GM15510 (cell line): Measurements from ENCODE around the gene NUDT8.
A peak's percentile ranks its signal among the peaks of the same experiment; 100 is the strongest.

Source experiments
- POLR2A ChIP-seq: IDR thresholded peaks from 3 replicates; pipeline ENCODE4 v1.6.1; 2011; ENCODE audit warnings: borderline replicate concordance; ENCODE audit not compliant: insufficient read length; ENCODE audit errors: extremely low read depth

The NUDT8 gene

DNA sequence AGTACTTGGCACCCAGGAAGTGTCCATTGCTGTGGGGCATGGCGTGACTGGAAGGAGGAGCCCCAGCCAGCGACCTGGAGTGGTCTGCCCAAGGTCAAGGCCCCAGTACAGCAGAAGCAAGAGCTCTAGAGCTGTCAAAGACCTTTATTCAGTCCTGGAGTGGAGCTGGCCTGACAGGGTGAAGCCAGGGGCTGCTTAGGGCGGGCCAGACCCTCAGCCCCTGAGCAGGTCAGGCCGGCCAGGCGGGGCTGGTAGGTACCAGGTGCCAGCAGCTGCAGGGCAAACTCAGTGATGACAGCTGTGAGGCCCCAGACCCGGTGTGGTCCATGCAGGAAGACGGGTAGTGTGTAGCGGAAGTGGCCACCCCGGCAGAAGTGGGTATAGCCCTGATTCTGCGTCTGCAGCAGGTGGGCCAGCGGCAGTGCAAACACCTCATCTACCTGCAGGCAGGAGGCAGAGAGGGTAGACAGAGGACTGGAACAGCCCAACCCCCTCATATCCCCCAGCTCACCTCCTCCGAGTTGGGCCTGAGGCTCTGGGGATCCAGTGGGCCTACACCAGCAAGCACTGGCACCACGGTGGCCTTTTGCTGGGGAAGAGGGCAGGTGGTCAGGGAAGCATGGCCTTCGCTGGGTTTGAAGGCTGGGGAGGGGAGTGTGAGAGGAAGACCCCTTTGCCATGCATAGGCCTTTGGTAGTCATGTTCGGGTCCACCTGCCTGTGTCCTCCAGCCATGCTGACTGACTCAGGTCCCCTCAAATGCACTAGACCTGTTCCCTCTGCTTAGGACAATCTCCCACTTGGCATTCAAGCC is 1.7 kb downstream of the NUDT8 start:
- no peak for TF ChIP-seq POLR2A

DNA sequence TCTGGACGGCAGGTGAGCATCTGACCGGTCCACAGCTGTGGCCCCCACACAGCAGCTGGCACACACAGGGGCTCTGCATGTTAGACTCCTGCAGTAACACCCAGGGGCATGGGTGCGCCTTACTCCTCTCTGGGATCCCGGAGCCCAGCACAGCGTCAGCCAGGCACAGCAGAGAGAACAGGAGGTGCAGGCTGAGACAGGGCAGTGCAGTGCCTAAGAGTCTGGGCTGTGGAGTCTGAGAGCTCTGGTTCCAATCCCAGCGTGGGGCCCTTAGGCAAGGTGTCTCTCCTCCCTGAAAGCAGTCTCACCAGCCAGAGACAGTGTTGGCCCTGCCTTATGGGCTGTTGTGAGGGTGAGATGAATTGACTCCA is 2.3 kb downstream of the NUDT8 start:
- no peak for TF ChIP-seq POLR2A

DNA sequence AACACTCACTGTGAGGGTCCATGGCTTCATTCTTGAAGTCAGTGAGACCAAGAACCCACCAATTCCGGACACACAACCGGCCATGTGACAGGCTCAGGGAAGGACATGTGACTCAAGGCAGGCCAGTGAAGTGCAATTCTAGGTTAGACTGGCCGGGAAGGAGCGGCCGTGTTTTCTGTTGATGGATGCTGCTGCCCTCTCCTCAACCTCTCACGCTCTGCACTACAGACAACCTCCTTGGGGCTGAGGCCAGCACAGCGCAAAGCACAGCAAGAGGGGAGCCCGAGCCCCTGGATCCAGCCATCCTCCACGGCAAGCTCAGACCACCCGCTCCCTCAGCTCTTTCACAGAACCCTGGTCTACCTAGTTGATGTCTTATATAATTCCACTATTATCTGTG is 2.8 kb downstream of the NUDT8 start:
- TF ChIP-seq POLR2A, result no peak

DNA sequence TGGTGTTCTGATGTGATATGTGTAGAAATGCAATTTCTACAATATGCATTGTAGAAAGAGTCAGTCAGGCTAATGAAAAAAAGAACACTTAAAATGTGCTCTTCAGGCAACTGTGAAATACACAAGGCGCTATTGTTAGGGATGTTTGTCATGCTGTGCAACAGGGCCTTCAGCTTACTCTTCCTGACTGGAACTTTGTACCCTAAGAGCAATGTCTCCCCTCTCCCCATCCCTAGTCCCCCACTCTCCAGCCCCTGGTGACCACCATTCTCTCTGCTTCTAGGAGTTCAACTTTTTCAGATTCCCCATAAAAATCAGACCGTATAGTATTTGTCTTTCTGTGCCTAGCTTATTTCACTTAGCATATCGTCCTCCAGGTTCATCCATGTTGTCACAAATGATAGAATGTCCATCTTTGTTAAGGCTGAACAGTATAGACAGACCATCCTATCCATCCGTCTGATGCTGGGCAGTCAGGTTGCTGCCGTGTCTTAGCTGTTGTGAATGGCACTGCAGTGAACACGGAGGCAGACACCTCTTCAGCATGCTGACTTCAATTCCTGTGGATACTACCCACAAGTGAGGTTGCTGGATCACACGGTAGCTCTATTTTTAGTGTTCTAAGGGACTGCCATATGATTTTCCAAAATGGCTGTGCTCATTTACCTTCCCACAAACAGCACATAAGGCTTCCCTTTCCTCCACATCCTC is 12.3 kb downstream of the NUDT8 start:
- TF ChIP-seq POLR2A, result no peak

DNA sequence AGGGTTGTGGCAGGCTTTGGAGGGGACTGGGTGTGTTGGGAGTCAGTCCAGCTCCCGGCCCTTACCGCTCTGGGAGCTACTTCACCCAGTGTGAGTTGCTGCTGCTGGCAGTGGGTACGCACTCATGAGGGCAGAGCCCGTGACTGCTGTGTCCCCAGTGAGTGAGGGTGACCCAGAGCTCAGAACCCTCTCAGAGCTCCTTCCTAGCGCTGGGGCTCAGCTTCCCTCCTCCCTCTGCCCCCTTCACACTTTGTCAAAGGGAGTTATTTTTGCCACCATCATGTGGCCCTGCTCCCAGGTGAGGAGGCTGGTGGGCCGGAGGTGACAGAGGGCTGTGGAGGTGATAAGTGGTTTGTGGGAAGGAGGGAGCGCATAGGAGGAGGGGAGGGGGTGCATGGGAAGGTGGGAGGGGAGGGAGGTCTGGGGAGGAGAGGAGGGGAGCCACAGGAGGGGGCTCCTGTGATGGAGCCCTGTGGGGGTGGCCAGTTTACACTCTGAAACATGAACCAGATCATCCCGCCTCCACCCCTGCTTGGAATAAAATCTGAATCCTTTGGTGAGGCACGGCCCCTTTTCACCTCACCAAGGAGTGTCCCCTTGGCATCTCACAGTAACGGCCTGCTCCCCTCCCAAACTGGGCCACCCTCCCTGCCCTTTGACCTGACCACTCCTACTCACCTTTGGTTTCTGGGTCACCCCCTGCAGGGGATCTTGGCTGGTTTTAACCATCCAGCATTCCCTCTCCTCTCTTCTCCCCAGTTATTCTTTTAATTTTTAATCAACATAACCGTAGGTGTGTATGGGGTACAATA is 13.1 kb downstream of the NUDT8 start:
- no peak for TF ChIP-seq POLR2A

DNA sequence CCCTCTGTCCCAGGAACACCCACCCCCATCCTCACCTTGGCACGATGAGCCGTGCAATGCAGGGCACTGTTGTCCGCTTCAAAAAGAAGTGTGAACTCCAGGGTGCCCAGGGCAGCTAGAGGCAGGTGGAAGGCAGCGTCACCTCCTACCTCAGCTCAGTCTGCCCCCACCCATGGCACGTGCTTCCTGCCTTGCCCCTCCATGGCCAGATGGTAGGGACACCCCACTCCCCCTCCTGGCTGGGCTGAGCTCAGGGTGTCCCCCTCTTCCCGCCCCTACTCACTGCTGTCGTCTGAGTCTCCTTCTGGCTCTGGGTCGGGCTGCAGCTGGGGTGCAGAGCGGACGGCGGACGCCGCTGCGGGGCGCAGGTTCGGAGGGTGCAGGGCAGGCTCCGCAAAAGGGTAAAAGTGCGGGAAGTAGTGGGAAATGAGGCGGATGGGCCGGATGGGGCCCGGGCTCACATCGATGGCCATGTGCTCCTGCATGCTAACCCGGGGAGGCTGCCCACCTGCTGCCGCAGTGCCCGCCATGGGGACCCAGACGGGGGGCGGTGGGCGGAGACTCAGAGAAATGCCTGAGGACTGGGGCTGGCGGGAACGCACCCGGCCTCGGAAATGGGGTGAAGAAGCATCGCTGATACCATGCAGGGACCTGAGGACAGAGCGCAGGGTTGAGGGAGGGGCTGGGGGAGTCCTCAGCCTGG is 13.9 kb downstream of the NUDT8 start:
- TF ChIP-seq POLR2A, result no peak

DNA sequence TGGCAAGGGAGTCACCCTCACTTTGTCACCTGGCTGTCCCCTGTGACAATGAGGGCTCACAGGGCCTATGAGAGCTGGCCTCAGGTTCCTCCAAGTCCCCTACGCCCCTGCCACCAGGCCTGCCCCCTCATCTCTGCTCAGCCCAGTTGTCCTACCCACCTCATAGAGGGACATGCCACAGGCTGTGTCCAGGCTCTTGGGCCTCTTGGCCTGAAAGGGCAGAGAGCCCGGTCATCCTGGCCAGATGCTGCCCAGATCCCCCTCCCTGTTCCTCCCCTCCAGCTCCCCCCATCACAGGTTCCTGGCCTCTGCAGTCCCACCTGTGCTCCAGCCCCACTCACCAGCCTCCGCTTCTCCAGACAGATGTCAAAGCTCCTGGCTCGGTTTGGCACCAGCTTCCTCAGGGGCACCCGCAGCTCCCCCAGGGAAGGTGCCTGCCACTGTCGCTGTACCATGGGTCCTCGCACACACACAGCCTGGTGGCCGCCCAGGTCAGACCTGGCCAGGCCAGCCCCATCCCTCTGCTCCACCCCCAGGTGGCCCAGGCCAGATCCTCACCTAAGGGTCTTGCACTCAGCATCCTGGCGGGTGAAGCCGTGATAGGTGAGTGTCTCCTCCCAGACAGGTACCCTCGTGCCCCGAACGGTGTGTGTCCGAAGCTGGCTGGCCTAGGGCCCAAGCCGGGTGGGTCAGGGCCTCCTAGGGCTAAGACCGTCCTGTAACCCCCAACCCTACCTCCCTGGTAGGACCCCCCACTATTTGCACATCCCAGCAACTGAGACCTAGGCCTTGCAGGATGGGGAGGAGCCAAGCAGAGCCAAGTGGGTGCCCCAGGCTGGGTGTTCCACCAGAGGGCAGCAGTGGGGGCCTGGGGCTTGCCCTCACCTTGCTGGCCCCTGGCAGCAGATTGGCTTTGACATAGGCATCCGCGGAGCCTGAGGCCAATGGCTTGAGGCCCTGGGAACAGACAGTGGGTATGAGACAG is 14.7 kb downstream of the NUDT8 start:
- TF ChIP-seq POLR2A, result no peak

DNA sequence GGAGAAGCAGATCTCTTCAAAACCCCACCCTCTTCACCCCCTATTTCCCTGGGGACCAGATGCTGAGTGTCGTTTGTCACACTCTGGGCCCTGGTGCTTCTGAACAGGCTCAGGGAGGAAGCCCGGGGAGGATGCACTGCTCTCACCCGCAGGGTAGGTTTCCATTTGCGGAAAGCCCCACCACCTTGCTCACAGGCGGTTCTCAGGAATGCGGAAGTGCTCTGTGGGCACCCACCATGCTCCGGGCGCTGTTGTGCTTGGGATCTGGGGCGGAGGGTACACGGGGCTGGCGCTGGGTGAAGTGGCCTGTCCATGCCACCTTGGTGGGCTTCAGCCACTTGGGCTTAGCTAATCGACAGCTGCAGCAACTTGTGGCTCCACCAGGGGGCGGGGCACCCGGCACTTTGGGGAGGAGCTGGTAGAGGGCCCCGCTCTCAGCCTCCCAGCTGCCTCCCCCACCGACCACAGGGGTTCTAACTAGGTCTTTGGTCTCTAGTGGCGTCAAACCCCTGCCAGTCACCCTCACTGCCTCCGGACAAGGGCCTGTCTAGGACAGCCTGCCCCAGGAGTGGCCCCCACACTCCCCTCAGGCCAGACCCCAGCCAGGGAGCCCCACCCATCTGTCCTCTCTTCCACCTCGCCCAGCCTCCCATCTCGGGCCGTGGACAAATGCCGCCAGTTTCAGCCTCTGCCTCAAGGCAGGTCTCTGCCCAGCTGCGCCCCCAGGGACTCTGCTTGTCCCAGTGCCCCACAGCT is 15.6 kb downstream of the NUDT8 start:
- TF ChIP-seq POLR2A, result peak; percentile 69

DNA sequence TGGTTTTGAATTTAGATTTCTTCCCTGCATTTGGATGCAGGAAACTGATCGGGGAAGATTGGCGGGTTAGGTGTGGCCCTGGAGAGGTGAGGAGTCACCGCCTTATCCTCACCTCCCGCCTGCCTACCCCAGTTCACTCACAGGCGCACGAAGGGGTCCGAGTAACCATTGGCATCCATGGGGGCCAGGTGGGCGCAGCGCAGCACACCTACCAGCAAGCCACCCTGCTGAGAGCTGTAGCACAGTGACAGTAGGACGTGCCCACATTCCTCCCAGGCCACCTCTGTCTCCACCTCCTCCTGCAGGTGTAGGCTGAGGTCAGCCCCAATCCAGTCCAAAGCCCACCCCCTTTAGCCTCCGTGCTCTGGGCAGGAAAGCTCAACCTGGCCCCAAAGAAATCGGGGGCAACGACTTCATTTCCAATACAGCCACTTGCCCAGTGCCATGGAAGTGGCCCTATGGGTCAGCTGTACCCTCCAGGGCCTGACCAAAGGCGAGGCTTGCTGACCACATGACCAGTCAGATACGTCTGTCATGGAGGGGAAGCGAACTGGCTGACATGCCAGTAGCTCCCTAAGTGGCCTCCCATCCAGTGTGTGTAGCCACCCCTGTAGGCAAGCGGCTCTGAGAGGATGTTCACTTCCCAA is 16.3 kb downstream of the NUDT8 start:
- no peak for TF ChIP-seq POLR2A

DNA sequence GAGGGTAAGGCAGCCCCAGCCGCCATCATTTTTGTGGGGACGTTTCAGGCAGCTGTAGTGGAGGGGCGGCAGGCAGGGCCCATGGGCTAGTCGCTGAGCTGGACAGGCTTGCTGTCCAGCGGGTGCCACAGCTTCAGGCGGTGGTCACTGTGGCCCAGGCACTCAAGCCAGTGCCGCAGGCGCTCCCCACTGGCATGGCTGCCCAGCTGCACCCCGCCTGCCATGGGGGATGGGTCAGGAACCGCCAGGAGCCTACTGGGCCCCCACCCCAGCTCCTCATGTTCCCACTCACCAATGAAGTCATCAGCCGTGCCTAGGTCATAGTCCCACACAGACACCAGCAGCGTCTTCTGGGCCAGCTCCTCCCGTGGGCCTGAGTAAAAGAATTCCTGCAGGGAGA is 17.0 kb downstream of the NUDT8 start:
- TF ChIP-seq POLR2A, result no peak

DNA sequence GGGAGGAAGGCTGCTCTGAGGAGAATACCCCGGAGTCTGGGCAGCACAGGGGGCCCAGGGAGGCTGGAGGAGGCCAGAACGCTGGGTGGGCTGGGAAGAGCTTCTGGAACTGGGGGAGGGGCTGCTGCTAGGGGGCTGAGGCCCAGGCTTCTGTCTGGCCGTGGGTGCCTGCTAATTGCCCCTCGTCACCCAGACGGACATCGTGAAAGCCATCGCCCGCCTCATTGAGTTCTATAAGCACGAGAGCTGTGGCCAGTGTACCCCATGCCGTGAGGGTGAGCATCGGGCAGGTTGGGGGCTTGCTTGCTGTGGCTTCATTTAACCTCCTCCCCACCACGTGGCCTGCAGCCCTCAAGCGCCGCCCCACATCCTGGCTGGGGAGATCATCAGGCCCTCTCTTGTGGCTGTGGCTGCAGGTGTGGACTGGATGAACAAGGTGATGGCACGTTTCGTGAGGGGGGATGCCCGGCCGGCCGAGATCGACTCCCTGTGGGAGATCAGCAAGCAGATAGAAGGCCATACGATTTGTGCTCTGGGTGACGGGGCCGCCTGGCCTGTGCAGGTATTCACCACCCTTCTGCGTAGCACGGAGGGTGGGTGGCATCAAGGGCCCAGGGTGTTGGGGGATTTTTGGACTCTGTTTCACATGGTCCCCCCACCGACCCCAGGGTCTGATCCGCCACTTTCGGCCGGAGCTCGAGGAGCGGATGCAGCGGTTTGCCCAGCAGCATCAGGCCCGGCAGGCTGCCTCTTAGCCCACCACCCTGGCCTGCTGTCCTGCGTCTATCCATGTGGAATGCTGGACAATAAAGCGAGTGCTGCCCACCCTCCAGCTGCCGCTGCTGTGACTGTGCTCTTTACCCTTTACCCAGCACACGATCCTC is 17.8 kb downstream of the NUDT8 start:
- no peak for TF ChIP-seq POLR2A
